Hematopoietic multipotent progenitor cell treated with erythropoietin and hydrocortisone succinate and interleukin-3 and kit ligand, for 6 days (in vitro differentiated cells): ENCODE results near the gene CHRNA5.
A peak's percentile ranks its signal among the peaks of the same experiment; 100 is the strongest.

Experiments
- DNase-seq: peaks from one replicate; pipeline ENCODE4 v3.0.0-alpha.2; 2015

The CHRNA5 gene

DNA sequence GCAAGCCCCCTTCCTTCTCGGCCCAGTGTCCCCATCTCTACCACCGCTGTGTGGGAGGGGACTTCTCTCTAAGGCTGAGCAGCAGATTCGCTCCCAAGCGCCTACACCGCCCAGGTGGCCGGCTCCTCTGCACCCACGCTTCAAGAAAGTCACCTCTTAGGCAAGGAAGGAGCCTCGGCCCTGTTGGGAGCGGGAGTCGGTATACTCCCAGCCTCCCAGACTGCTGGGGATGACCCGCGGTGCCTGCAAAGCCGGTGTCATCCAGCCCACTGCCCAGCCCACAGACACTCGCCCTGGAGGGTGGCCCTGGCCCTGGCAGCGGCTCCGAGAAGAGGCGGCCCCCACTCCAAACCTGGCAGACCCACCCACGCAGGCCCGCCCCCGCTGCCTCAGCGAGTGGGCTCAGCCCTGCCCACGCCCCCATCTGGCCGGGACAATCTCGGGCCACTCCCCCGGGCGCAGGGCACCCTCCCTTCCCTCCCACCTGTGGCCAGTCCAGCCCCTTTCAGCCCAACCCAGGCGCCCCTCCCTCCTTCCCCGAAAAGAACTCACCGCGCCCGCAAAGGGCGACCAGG lies 75.3 kb downstream of the CHRNA5 start:
- no peak for DNase-seq

DNA sequence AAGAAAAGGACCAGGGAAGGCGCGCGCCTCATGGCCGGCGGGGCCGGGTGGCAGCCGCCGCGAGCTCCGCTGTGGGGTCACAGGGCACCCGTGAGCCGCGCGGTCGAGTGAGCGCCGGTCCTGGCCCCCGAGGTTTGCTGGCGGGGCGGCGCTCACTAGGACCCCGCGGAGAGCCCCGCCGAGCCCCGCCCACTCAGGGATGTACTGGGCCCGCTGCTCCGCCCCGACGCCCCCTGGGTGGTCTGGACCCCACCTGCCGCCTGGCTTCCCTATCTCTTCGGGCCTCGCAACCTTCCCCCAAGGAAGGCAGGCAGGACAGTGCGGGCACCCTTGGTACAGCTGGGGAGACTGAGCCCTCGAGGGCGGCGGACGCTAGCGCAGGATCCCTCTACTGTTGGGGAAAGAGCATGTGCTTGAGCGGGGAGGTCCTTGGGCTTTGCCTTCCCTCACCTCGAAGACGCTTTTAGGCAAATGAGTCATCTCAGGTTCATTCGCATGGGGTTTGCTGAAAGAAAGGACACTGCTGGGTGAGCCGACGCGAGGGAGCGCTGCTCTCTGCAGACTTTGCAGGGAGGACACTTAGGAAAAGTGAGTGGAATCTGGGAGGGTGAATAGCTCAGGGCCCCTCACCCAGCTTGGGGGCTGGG lies 75.9 kb downstream of the CHRNA5 start, which contains the start of gene CHRNB4:
CHRNB4 (minus strand) TSS at position 109 of the 647 bp plus-strand sequence; CDS start at position 32, 77 bp downstream.
- peak; percentile 38 for DNase-seq

DNA sequence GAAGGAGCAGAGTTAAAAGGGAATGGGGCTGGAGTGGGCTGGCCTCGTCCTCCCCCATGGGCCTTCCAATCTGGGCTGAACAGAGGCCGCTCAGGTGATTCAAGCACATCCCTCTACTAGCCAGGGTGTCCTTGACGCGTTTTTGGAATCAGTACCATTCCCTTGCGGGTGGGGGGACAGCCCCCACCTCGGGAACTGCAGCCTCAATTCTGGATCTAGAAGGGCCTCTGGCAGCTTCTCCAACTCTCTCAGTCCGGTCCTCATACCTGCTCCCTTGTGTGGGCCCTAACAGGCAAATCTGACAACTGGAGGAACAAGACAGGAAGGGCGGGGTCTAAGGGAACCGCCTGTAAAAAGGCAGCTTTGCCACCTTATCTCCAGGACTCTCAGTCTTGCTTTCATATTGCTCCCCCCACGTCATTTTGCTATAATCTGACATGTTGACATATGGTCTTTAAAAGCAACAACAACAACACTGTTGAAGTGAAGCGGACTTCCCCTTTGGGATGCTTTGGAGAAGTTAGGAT lies 76.5 kb downstream of the CHRNA5 start:
- DNase-seq: peak; percentile 47

DNA sequence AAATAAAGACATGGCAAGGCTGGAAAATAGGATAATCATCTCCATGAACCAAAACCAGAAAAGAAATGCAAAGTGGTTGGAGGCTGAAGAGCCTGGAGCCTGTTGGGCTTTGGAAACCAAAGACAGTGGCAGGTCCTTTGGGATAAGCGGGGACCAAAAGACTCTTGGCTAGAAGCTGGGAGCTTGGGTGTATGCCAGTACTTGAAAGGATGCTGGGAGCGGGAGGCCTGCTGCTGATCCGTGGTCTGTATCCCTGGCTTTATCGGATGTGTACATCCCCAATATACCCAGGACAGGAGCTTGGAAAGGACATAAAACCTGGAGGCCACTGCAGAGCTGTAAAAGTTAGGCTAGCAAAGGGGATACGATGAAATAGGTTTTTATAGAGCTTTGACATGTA lies 77.0 kb downstream of the CHRNA5 start:
- no peak for DNase-seq
